HUES64 (cell line): ENCODE data around the gene SAG. TPM values are rescaled to one million over a fixed set of nuclear protein-coding genes. Genes with fewer than 3 reads are reported as not detected.

Source experiments
- H3K27ac ChIP-seq: 2 replicates; pipeline ENCODE4 v1.7.0; 2013; ENCODE audit warnings: low read depth, low read length, inconsistent platforms
- H3K27me3 ChIP-seq: 2 replicates; pipeline ENCODE4 v1.6.1; 2013; ENCODE audit warnings: mild to moderate bottlenecking, low read length; ENCODE audit not compliant: insufficient read depth
- H3K36me3 ChIP-seq: 2 replicates; pipeline ENCODE4 v1.6.1; 2013; ENCODE audit warnings: mild to moderate bottlenecking, low read length; ENCODE audit not compliant: insufficient read depth
- H3K4me1 ChIP-seq: 2 replicates; pipeline ENCODE4 v1.6.1; 2013; ENCODE audit warnings: mild to moderate bottlenecking, low read length, moderate library complexity; ENCODE audit not compliant: insufficient read depth
- H3K4me3 ChIP-seq: 2 replicates; pipeline ENCODE4 v1.5.1; 2013; ENCODE audit warnings: mild to moderate bottlenecking, low read length, moderate library complexity
- H3K9ac ChIP-seq: 2 replicates; pipeline ENCODE4 v1.6.1; 2013; ENCODE audit warnings: mild to moderate bottlenecking, low read depth, low read length
- H3K9me3 ChIP-seq: 2 replicates; pipeline ENCODE4 v1.6.1; 2013; ENCODE audit warnings: low read depth, low read length; ENCODE audit not compliant: insufficient read depth
- WGBS: fragments of 150-250, 120-280 bp; methylation state at CpG from one replicate; pipeline ENCODE4 v1.1.7; 2013; ENCODE audit warnings: missing lambda C conversion rate; 5-methylcytosine and 5-hydroxymethylcytosine counted together
- polyA plus RNA-seq, 2 experiments: library from polyadenylated mRNA; stranded (reverse); fragments of 50-300 nt; gene quantifications; one replicate each; pipeline ENCODE4 v1.2.3, GENCODE V29; 2013

Gene SAG
- polyA plus RNA-seq (2013, experiment 1 of 2): not detected
- not detected for polyA plus RNA-seq (2013, experiment 2 of 2)

- H3K27me3 ChIP-seq: no peaks in the 10 kb centered on the region
- 69% methylated on average over 7 of the region's 7 CpGs for WGBS
Measured at GRCh38 chr2:233307565-233307964, at the start of gene SAG. Gene SAG (plus strand): TSS chr2:233307816. CDS start chr2:233309190, 1,374 bp downstream.

GRCh38 chr2:233258211-233258610, 49.4 kb upstream of the SAG start:
- Histone ChIP-seq H3K4me3 (no peak overlapping the region), H3K9ac (no peak overlapping the region), H3K27ac (no peak overlapping the region), H3K9me3 (no peaks in the 10 kb centered on the region), H3K4me1 (no peaks in the 10 kb centered on the region), H3K27me3 (no peaks in the 10 kb centered on the region), H3K36me3 (peaks cover 90% of the 10 kb centered on the region)
- 97% methylated on average over 2 of the region's 2 CpGs for WGBS

More at GRCh38 chr2:233307565-233307964, at the start of gene SAG:
- no peak within 1 kb of the TSS for H3K4me3 ChIP-seq
- no peak within 1 kb of the TSS for H3K27ac ChIP-seq
- H3K36me3 ChIP-seq: no peaks in the 10 kb centered on the region
- H3K4me1 ChIP-seq: no peaks in the 10 kb centered on the region
- H3K9me3 ChIP-seq: no peaks in the 10 kb centered on the region
- H3K9ac ChIP-seq: no peak within 1 kb of the TSS

GRCh38 chr2:233259730-233260129, 47.9 kb upstream of the SAG start:
- 92% methylated on average over 1 of the region's 1 CpG for WGBS
- H3K4me1 ChIP-seq: no peaks in the 10 kb centered on the region
- H3K27me3 ChIP-seq: no peaks in the 10 kb centered on the region
- H3K27ac ChIP-seq: no peak overlapping the region
- H3K4me3 ChIP-seq: no peak overlapping the region
- peaks cover 93% of the 10 kb centered on the region for H3K36me3 ChIP-seq
- H3K9ac ChIP-seq: no peak overlapping the region
- no peaks in the 10 kb centered on the region for H3K9me3 ChIP-seq

GRCh38 chr2:233260661-233261060, 47.0 kb upstream of the SAG start:
- no peaks in the 10 kb centered on the region for H3K27me3 ChIP-seq
- peaks cover 94% of the 10 kb centered on the region for H3K36me3 ChIP-seq
- H3K4me1 ChIP-seq: no peaks in the 10 kb centered on the region
- no peak overlapping the region for H3K27ac ChIP-seq
- H3K4me3 ChIP-seq: no peak overlapping the region
- WGBS: 97% methylated on average over 4 of the region's 5 CpGs
- H3K9ac ChIP-seq: no peak overlapping the region
- H3K9me3 ChIP-seq: no peaks in the 10 kb centered on the region

GRCh38 chr2:233261819-233262555, 45.6 kb upstream of the SAG start:
- 92% methylated on average over 9 of the region's 9 CpGs for WGBS
- H3K4me3 ChIP-seq: no peak overlapping the region
- no peaks in the 10 kb centered on the region for H3K27me3 ChIP-seq
- peaks cover 94% of the 10 kb centered on the region for H3K36me3 ChIP-seq
- no peaks in the 10 kb centered on the region for H3K9me3 ChIP-seq
- H3K27ac ChIP-seq: no peak overlapping the region
- no peak overlapping the region for H3K9ac ChIP-seq
- H3K4me1 ChIP-seq: no peaks in the 10 kb centered on the region

GRCh38 chr2:233262562-233262961, 45.1 kb upstream of the SAG start:
- WGBS: 93% methylated on average over 5 of the region's 5 CpGs
- Histone ChIP-seq H3K4me3 (no peak overlapping the region), H3K36me3 (peaks cover 92% of the 10 kb centered on the region), H3K9me3 (no peaks in the 10 kb centered on the region), H3K27ac (no peak overlapping the region), H3K27me3 (no peaks in the 10 kb centered on the region), H3K4me1 (no peaks in the 10 kb centered on the region), H3K9ac (no peak overlapping the region)

GRCh38 chr2:233263045-233263570, 44.5 kb upstream of the SAG start:
- Histone ChIP-seq H3K36me3 (peaks cover 93% of the 10 kb centered on the region), H3K9ac (no peak overlapping the region)
- WGBS: 95% methylated on average over 6 of the region's 6 CpGs

GRCh38 chr2:233264667-233265066, 42.9 kb upstream of the SAG start:
- H3K9me3 ChIP-seq: no peaks in the 10 kb centered on the region
- H3K27ac ChIP-seq: no peak overlapping the region
- 91% methylated on average over 8 of the region's 8 CpGs for WGBS
- no peaks in the 10 kb centered on the region for H3K27me3 ChIP-seq
- no peak overlapping the region for H3K9ac ChIP-seq
- no peak overlapping the region for H3K4me3 ChIP-seq
- H3K36me3 ChIP-seq: peaks cover 93% of the 10 kb centered on the region
- no peaks in the 10 kb centered on the region for H3K4me1 ChIP-seq

More at GRCh38 chr2:233263045-233263570, 44.5 kb upstream of the SAG start:
- Histone ChIP-seq H3K27me3 (no peaks in the 10 kb centered on the region), H3K4me3 (no peak overlapping the region), H3K9me3 (no peaks in the 10 kb centered on the region), H3K4me1 (no peaks in the 10 kb centered on the region), H3K27ac (no peak overlapping the region)

GRCh38 chr2:233265899-233266431, 41.7 kb upstream of the SAG start:
- Histone ChIP-seq H3K9ac (no peak overlapping the region), H3K27me3 (no peaks in the 10 kb centered on the region), H3K27ac (no peak overlapping the region), H3K4me1 (no peaks in the 10 kb centered on the region), H3K9me3 (no peaks in the 10 kb centered on the region), H3K36me3 (peaks cover 95% of the 10 kb centered on the region), H3K4me3 (no peak overlapping the region)
- 95% methylated on average over 10 of the region's 10 CpGs for WGBS

GRCh38 chr2:233266481-233266880, 41.1 kb upstream of the SAG start:
- no peak overlapping the region for H3K27ac ChIP-seq
- no peak overlapping the region for H3K9ac ChIP-seq
- no peaks in the 10 kb centered on the region for H3K4me1 ChIP-seq
- no peaks in the 10 kb centered on the region for H3K27me3 ChIP-seq
- no peak overlapping the region for H3K4me3 ChIP-seq
- H3K9me3 ChIP-seq: no peaks in the 10 kb centered on the region
- H3K36me3 ChIP-seq: peaks cover 94% of the 10 kb centered on the region
- 100% methylated on average over 3 of the region's 4 CpGs for WGBS

GRCh38 chr2:233267516-233268245, 39.9 kb upstream of the SAG start:
- Histone ChIP-seq H3K9me3 (no peaks in the 10 kb centered on the region), H3K9ac (no peak overlapping the region), H3K4me3 (no peak overlapping the region), H3K36me3 (peaks cover 94% of the 10 kb centered on the region), H3K27me3 (no peaks in the 10 kb centered on the region), H3K4me1 (no peaks in the 10 kb centered on the region), H3K27ac (no peak overlapping the region)
- 96% methylated on average over 5 of the region's 6 CpGs for WGBS
